WTC11 (cell line): ENCODE measurements around the gene STUM. TPM values are rescaled to one million over a fixed set of nuclear protein-coding genes. Genes with fewer than 3 reads are reported as not detected.

Experiments
- ATAC-seq: fragments of 200-7000 bp; cut with Tn5 transposase; 2 replicates; pipeline ENCODE4 v1.10.0; 2021; ENCODE audit warnings: mild to moderate bottlenecking, moderate library complexity
- CTCF ChIA-PET: fragments of 300-600 bp; sonication (Branson Sonifier 250); formaldehyde crosslinking; loops from one replicate; lab custom pipeline; 2021; ENCODE audit warnings: antibody characterized with exemption; lab: Charles Lee
- POLR2A ChIA-PET: fragments of 350-600 bp; sonication (Branson Sonifier 250); formaldehyde crosslinking; loops from one replicate; lab custom pipeline; 2021; ENCODE audit warnings: antibody characterized with exemption; lab: Charles Lee
- DNase-seq: peaks from one replicate; pipeline ENCODE4 v3.0.0; 2021; ENCODE audit warnings: low spot score
- H3K27ac Mint-ChIP-seq: 2 replicates; pipeline ENCODE4 v1.8.0; 2021; ENCODE audit warnings: mixed read lengths
- H3K27me3 Mint-ChIP-seq: 2 replicates; pipeline ENCODE4 v1.8.0; 2021; ENCODE audit warnings: low read depth, mild to moderate bottlenecking, moderate library complexity, mixed read lengths
- H3K36me3 Mint-ChIP-seq: 2 replicates; pipeline ENCODE4 v1.8.0; 2021; ENCODE audit warnings: mixed read lengths
- H3K4me1 Mint-ChIP-seq: 2 replicates; pipeline ENCODE4 v1.8.0; 2022; ENCODE audit warnings: mixed read lengths
- H3K4me3 Mint-ChIP-seq: 2 replicates; pipeline ENCODE4 v1.8.0; 2021; ENCODE audit warnings: mild to moderate bottlenecking, moderate library complexity, mixed read lengths
- H3K9me3 Mint-ChIP-seq: 2 replicates; pipeline ENCODE4 v1.8.0; 2021; ENCODE audit warnings: mixed read lengths
- ATF2 ChIP-seq: sonication (generic); formaldehyde crosslinking; IDR thresholded peaks from 2 replicates; pipeline ENCODE4 v1.8.1; 2022; ENCODE audit warnings: low read depth, missing genetic modification reagents, borderline replicate concordance
- CTCF ChIP-seq: fragments of 200-600 bp; IDR thresholded peaks from 2 replicates; pipeline ENCODE4 v1.8.0; 2022; ENCODE audit warnings: antibody characterized with exemption
- ERG ChIP-seq: fragments of 250-450 bp; sonication (Bioruptor Pico); IDR thresholded peaks from 2 replicates; pipeline ENCODE4 v1.8.0; 2021; ENCODE audit warnings: mild to moderate bottlenecking
- ESRRA ChIP-seq: sonication (generic); formaldehyde crosslinking; IDR thresholded peaks from 2 replicates; pipeline ENCODE4 v1.8.1; 2022; ENCODE audit warnings: mild to moderate bottlenecking, missing genetic modification reagents, borderline replicate concordance
- PRDM15 ChIP-seq: sonication (generic); formaldehyde crosslinking; IDR thresholded peaks from 2 replicates; pipeline ENCODE4 v1.8.0; 2022; ENCODE audit warnings: missing genetic modification reagents
- RORB ChIP-seq: fragments of 250-450 bp; sonication (Bioruptor Pico); IDR thresholded peaks from 2 replicates; pipeline ENCODE4 v1.9.0; 2021; ENCODE audit warnings: mild to moderate bottlenecking
- USF2 ChIP-seq: sonication (generic); formaldehyde crosslinking; IDR thresholded peaks from 2 replicates; pipeline ENCODE4 v1.8.1; 2023; ENCODE audit warnings: mild to moderate bottlenecking, missing genetic modification reagents, moderate library complexity
- ZNF232 ChIP-seq: sonication (generic); formaldehyde crosslinking; IDR thresholded peaks from 2 replicates; pipeline ENCODE4 v1.8.0; 2022; ENCODE audit warnings: mild to moderate bottlenecking, missing genetic modification reagents
- ZNF317 ChIP-seq: sonication (generic); formaldehyde crosslinking; IDR thresholded peaks from 2 replicates; pipeline ENCODE4 v1.8.1; 2023; ENCODE audit warnings: low read depth, mild to moderate bottlenecking, moderate library complexity, missing genetic modification reagents, borderline replicate concordance
- ZNF396 ChIP-seq: fragments of 250-450 bp; sonication (Bioruptor Pico); IDR thresholded peaks from 2 replicates; pipeline ENCODE4 v1.8.0; 2021; ENCODE audit warnings: mild to moderate bottlenecking, moderate library complexity, borderline replicate concordance
- total RNA-seq: library from RNA; stranded (reverse); gene quantifications from 3 replicates; pipeline ENCODE4 v1.2.3, GENCODE V29; 2021

The STUM gene
- total RNA-seq, 1 experiment from 2014 or later, result 2.5 TPM

- DNase-seq (no peak), ATAC-seq (no peak)
- Mint-ChIP-seq H3K36me3 (peaks cover under 1% of the 10 kb centered on the region), H3K27ac (no peak overlapping the region), H3K4me3 (no peak overlapping the region), H3K27me3 (no peaks in the 10 kb centered on the region), H3K9me3 (no peaks in the 10 kb centered on the region), H3K4me1 (peaks cover 24% of the 10 kb centered on the region)
- POLR2A ChIA-PET, result interaction anchor here (0.6 kb wide), 1 partner anchor 181 kb away, joined by 4 read pairs; no protein-coding TSS in a partner anchor
- TF ChIP-seq ZNF317 (no peak), USF2 (no peak), CTCF (no peak), ZNF232 (CRISPR knock-in tag) (no peak), ERG (CRISPR knock-in tag) (no peak), PRDM15 (CRISPR knock-in tag) (no peak), RORB (CRISPR knock-in tag) (no peak)
- CTCF ChIA-PET, result interaction anchor here (1.6 to 3.2 kb wide), 3 partner anchors 11 to 178 kb away, joined by 6 to 12 read pairs (median 7); no protein-coding TSS in a partner anchor
Observed at GRCh38 chr1:226648421-226648820, 99.9 kb downstream of the STUM start.

- ChIA-PET CTCF (interaction anchor here (0.6 to 3.2 kb wide), 10 partner anchors 10 to 179 kb away, joined by 3 to 12 read pairs (median 5); no protein-coding TSS in a partner anchor), POLR2A (no interaction called here)
- no peak overlapping the region for H3K4me3 Mint-ChIP-seq
- ATAC-seq (no peak), DNase-seq (no peak)
- H3K4me1 Mint-ChIP-seq, result peaks cover 29% of the 10 kb centered on the region
- TF ChIP-seq ZNF396 (CRISPR knock-in tag), result no peak
- H3K36me3 Mint-ChIP-seq, result no peaks in the 10 kb centered on the region; the same call in 1 of the 2 replicates
- H3K27me3 Mint-ChIP-seq, result no peaks in the 10 kb centered on the region
- peak overlapping the region; percentile 44; the same call in 1 of the 2 replicates for H3K27ac Mint-ChIP-seq
- no peaks in the 10 kb centered on the region for H3K9me3 Mint-ChIP-seq
Observed at GRCh38 chr1:226649244-226649643, 100.7 kb downstream of the STUM start.

- ChIA-PET POLR2A (no interaction called here), CTCF (interaction anchor here (0.6 to 3.2 kb wide), 11 partner anchors 9 to 178 kb away, joined by 3 to 12 read pairs (median 5); no protein-coding TSS in a partner anchor)
- Mint-ChIP-seq H3K9me3 (no peaks in the 10 kb centered on the region), H3K27me3 (no peaks in the 10 kb centered on the region), H3K4me1 (peaks cover 34% of the 10 kb centered on the region), H3K4me3 (no peak overlapping the region), H3K36me3 (no peaks in the 10 kb centered on the region; the same call in 1 of the 2 replicates), H3K27ac (no peak overlapping the region)
- ATAC-seq (peak; percentile 15), DNase-seq (peak; percentile 40)
- TF ChIP-seq ESRRA, result peak; percentile 34; the same call in 1 of the 2 replicates
- no peak for TF ChIP-seq ATF2 (CRISPR knock-in tag)
Observed at GRCh38 chr1:226649780-226650179, 101.2 kb downstream of the STUM start.
